NT2/D1 (cell line): ENCODE results near the gene DPH6.
A peak's percentile ranks its signal among the peaks of the same experiment; 100 is the strongest.
"Not testable (repeated sequence)": the region's sequence is repeated elsewhere in the genome, so short reads cannot be mapped to it uniquely, and the experiment has no call there.

Experiments
- DNase-seq: peaks from one replicate; pipeline ENCODE4 v3.0.0-alpha.2; 2011; ENCODE audit warnings: low read depth, low spot score
- H3K27me3 ChIP-seq: 2 replicates; pipeline ENCODE4 v1.6.0; 2011; ENCODE audit warnings: mild to moderate bottlenecking; ENCODE audit not compliant: insufficient read length, insufficient read depth
- H3K36me3 ChIP-seq: 2 replicates; pipeline ENCODE4 v1.6.1; 2011; ENCODE audit warnings: mild to moderate bottlenecking, low read length, mixed read lengths; ENCODE audit not compliant: insufficient read depth, insufficient read length
- H3K4me1 ChIP-seq: 2 replicates; pipeline ENCODE4 v1.5.1; 2011; ENCODE audit not compliant: insufficient read depth, insufficient read length
- H3K4me3 ChIP-seq: 2 replicates; pipeline ENCODE4 v1.5.1; 2011; ENCODE audit warnings: low read depth; ENCODE audit not compliant: insufficient read length
- H3K9ac ChIP-seq: 2 replicates; pipeline ENCODE4 v1.6.0; 2011; ENCODE audit warnings: low read depth; ENCODE audit not compliant: insufficient read length
- H3K9me3 ChIP-seq: 2 replicates; pipeline ENCODE4 v1.5.1; 2011; ENCODE audit warnings: mild to moderate bottlenecking, low read length; ENCODE audit not compliant: insufficient read depth
- SUZ12 ChIP-seq: IDR thresholded peaks from 2 replicates; pipeline ENCODE4 v1.6.1; 2011; ENCODE audit not compliant: insufficient read length, insufficient read depth; ENCODE audit errors: extremely low read depth
- YY1 ChIP-seq: IDR thresholded peaks from 2 replicates; pipeline ENCODE4 v1.6.1; 2011; ENCODE audit not compliant: insufficient read length, insufficient read depth
- ZNF274 ChIP-seq: IDR thresholded peaks from 2 replicates; pipeline ENCODE4 v1.6.1; 2011; ENCODE audit warnings: mild to moderate bottlenecking, low read depth, low read length

Gene DPH6

GRCh38 chr15:35545824-35546510 lies at the start of gene DPH6:
Gene DPH6 (minus strand): TSS chr15:35546165. CDS start chr15:35546141, 24 bp downstream.
- Histone ChIP-seq H3K9ac (peak within 1 kb of the TSS; percentile 90), H3K4me1 (no peaks in the 10 kb centered on the region), H3K36me3 (no peaks in the 10 kb centered on the region), H3K27me3 (no peaks in the 10 kb centered on the region), H3K4me3 (peak within 1 kb of the TSS; percentile 49), H3K9me3 (no peaks in the 10 kb centered on the region)
- peak; percentile 52 for DNase-seq
- TF ChIP-seq ZNF274 (no peak), YY1 (no peak), SUZ12 (no peak)

- Histone ChIP-seq H3K36me3 (no peaks in the 10 kb centered on the region), H3K27me3 (no peaks in the 10 kb centered on the region), H3K4me1 (no peaks in the 10 kb centered on the region), H3K4me3 (no peak overlapping the region), H3K9me3 (no peaks in the 10 kb centered on the region), H3K9ac (no peak overlapping the region)
- DNase-seq: no peak
- TF ChIP-seq YY1 (no peak), ZNF274 (no peak), SUZ12 (no peak)
These were observed 49.7 kb upstream of the DPH6 start for GRCh38 chr15:35595656-35596055.

- H3K9me3 ChIP-seq, H3K4me1 ChIP-seq, H3K4me3 ChIP-seq, H3K9ac ChIP-seq, H3K27me3 ChIP-seq, H3K36me3 ChIP-seq, DNase-seq: not testable (repeated sequence)
These were observed 46.0 kb upstream of the DPH6 start for GRCh38 chr15:35591987-35592386.

GRCh38 chr15:35583863-35584528 lies 38.0 kb upstream of the DPH6 start:
- Histone ChIP-seq H3K36me3 (no peaks in the 10 kb centered on the region), H3K27me3 (no peaks in the 10 kb centered on the region), H3K9me3 (no peaks in the 10 kb centered on the region), H3K4me3 (no peak overlapping the region), H3K9ac (no peak overlapping the region), H3K4me1 (no peaks in the 10 kb centered on the region)
- TF ChIP-seq ZNF274 (no peak), SUZ12 (no peak), YY1 (no peak)
- no peak for DNase-seq

GRCh38 chr15:35580606-35581005 lies 34.6 kb upstream of the DPH6 start:
- TF ChIP-seq SUZ12 (no peak), ZNF274 (no peak), YY1 (no peak)
- no peaks in the 10 kb centered on the region for H3K4me1 ChIP-seq
- H3K4me3 ChIP-seq: no peak overlapping the region
- no peaks in the 10 kb centered on the region for H3K9me3 ChIP-seq
- no peaks in the 10 kb centered on the region for H3K36me3 ChIP-seq
- H3K27me3 ChIP-seq: no peaks in the 10 kb centered on the region
- no peak for DNase-seq
- no peak overlapping the region for H3K9ac ChIP-seq

GRCh38 chr15:35567392-35567791 lies 21.4 kb upstream of the DPH6 start:
- Histone ChIP-seq H3K9ac (no peak overlapping the region), H3K9me3 (no peaks in the 10 kb centered on the region), H3K4me3 (no peak overlapping the region), H3K36me3 (no peaks in the 10 kb centered on the region), H3K27me3 (no peaks in the 10 kb centered on the region), H3K4me1 (no peaks in the 10 kb centered on the region)
- TF ChIP-seq ZNF274: no peak
- TF ChIP-seq YY1: no peak
- TF ChIP-seq SUZ12: no peak
- DNase-seq: no peak

- no peak for TF ChIP-seq YY1
- no peak for TF ChIP-seq SUZ12
- TF ChIP-seq ZNF274: no peak
These were observed 21.0 kb upstream of the DPH6 start for GRCh38 chr15:35566991-35567390.

More at GRCh38 chr15:35566991-35567390, 21.0 kb upstream of the DPH6 start:
- no peaks in the 10 kb centered on the region for H3K4me1 ChIP-seq
- H3K9ac ChIP-seq: no peak overlapping the region
- no peaks in the 10 kb centered on the region for H3K36me3 ChIP-seq
- DNase-seq: no peak
- H3K27me3 ChIP-seq: no peaks in the 10 kb centered on the region
- H3K4me3 ChIP-seq: no peak overlapping the region
- no peaks in the 10 kb centered on the region for H3K9me3 ChIP-seq
